HPDE6-E6E7 (cell line): ENCODE data around the gene MRTFA.

Source experiments
- DNase-seq: peaks from one replicate; pipeline ENCODE4 v3.0.0; 2011; ENCODE audit warnings: missing footprints; ENCODE audit errors: extremely low spot score

MRTFA gene

GRCh38 chr22:40463683-40464082, 172.8 kb downstream of the MRTFA start:
- no peak for DNase-seq

GRCh38 chr22:40463017-40463631, 173.4 kb downstream of the MRTFA start:
- no peak for DNase-seq

DNA sequence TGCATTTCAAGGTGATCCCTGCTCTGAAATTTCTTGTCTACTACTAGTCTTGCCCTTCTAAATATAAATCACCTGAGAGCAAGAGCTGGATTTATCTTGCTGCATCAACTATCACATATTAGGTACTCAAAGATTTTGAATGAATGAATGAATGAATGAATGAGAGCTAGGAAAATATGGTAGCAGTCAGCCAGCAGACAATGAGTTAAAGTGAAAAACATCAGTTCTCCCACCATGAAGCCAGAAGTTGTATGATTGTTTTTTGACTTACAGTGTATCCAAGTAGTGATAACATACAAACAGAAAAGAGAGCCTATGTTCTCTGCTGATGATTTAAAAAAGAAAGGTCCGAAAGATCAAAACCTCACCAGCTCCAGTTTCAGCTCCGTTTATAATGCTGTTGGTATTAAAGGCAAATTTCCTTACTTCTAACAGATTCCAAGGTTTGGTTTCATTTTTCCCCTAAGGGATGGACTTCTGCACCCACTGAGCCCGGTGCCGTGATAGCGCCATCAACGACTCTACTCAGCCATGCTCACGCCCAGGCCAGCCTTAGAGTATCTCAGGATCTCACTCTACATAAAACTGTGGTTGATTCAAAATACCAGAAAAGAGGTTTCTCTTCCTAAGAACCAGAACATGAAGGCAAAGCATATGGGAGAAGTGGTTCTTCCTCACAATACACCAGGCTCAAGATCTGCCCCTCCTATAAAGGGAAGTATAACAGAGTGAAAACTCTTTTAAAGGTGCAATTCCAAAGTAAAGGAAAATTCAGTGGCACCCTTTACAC, 174.1 kb downstream of the MRTFA start:
- DNase-seq: no peak

- no peak for DNase-seq
Observed at GRCh38 chr22:40453671-40454070, 182.8 kb downstream of the MRTFA start.

DNA sequence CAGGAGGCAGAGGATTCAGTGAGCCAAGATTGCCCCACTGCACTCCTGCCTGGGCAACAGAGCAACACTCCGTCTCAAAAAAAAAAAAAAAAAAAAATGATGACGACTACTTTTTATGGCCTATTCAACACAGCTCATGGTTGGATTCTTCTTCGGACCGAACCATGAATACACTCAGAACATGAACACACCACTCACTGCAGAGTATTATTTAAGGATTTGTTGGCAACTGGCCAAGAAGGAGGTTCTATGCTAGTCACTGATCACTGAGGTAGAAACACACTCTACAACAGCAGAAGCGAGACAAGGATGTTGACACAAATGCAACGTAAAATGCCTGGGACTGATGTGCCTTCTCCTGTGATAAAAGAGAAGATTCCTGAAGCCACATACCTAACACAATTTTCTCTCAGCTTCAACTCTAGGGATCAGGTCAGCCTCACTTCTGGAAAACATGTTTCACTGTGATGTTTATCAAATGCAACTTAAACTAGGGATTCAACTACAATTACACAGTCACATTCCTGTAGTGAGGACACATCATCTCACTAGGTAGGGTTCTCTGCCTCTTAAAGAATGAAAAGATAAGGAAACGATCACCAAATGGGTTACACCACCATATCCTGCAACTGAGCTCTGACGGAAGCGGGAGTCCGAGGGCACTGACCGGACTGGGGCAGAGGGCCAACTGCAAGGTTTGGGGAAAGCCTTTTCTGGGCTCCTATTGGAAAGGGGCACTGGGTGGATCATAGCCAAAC, 183.6 kb downstream of the MRTFA start:
- DNase-seq: no peak

GRCh38 chr22:40451210-40451609, 185.3 kb downstream of the MRTFA start:
- no peak for DNase-seq

DNA sequence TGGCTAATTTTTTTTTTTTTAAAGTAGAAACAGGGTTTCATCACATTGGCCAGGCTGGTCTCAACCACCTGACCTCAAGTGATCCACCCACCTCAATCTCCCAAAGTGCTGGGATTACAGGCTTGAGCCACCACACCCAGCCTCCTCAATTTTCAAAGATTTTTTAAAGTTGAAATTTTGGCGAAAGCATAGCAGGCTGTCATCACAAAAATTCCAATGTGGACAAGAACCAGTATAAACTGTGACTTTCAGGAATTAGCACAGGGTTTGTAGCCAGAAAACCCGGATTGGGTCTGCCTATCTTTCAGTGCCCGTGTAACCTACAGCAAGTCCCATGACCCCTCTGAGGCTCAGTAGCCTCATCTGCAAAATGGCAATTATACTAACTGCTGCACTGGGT, 185.9 kb downstream of the MRTFA start:
- DNase-seq: no peak

DNA sequence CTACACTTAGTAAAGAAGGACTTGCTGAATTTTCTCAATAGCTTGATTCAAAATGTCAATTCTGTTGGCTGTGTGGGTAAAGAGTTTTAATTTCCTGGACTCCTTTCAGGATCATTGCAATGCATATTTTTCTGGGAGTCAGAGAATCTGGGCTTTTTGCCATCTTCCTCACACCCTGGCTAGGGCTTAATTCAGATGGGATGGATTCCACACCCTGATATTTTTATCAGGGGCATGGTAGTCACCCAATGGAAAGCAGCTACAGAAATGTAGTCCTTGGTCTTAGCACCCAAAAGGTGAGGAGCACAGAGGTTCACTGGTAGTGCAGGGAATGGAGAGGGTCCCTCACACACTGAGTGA, 186.9 kb downstream of the MRTFA start:
- no peak for DNase-seq

DNA sequence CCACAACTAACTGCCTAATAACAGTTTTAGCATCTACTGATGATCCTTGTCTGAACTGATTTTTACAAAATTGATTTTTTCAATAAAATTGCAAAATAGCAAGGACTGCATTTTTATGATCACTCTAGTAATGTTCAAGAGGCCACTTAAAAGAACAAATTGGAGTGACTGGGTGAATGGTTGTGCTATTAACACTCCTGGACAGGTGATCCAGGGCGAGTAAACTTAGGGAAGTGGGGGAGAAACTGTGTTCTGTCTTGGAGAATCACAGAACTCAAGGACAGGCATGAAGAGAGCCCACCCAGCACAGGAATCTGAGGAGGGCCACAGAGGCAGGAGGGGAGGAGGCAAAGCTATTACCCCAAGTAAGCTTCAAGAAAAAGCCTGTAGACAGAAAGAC, 190.3 kb downstream of the MRTFA start:
- no peak for DNase-seq

DNA sequence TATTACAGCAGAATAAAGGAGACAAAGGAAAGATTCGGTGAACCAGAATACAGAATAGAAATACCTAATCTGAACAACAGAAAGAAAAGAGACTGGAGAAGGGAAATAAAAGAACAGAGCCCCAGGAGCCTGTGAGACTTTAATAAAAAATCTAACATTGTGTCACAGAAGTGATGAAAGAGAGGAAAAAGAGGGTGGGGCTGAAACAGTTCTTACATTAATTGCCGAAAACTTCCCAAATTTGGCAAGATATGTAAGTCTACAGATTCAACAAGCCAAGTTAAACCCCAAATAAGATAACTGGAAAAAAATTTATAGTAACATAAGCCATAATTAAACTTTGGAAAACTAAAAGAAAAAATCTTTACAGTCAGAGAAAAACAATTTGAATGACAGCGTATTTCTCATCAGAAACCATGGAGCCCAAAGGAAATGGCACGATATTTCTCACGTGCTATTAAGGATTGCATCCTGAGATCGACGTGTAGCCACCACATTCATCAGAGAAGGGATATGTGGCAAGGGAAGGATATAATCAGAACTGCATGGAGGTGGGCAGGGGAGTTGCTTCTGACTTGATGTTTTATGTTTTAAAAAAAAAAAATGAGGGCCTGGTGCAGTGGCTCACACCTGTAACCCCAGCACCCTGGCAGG, 192.2 kb downstream of the MRTFA start:
- DNase-seq: no peak

GRCh38 chr22:40443732-40444131, 192.8 kb downstream of the MRTFA start:
- no peak for DNase-seq

DNA sequence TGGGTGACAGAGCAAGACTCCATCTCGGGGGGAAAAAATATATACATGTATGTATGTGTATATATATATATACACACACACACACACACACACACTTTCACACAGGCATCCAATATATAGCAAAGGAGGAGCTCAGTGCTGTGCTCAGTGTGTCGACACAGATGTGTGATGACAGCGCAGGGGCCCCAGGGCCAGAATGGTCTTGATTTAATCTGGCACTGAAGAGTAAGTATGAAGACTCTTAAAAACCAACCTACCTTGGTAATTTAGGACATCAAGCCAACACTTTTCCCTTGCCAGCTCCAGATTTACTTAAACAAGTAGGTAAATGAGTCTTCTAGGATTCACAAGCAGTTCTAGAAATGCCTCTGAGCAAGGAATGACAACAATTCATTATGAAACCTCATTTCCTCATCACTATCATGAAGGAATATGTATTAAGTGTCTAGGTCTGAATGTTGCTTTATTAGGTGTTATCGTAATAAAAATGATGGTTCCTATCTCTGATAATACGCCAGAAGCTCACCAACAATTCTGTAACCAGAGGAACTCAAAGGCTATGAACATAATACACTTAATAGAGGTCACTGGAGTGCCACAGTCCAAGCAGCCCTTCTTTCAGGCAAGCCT, 194.6 kb downstream of the MRTFA start:
- no peak for DNase-seq

- DNase-seq: peak; percentile 21
Observed at GRCh38 chr22:40436505-40437431, 199.8 kb downstream of the MRTFA start.

GRCh38 chr22:40434745-40435144, 201.8 kb downstream of the MRTFA start:
- no peak for DNase-seq

DNA sequence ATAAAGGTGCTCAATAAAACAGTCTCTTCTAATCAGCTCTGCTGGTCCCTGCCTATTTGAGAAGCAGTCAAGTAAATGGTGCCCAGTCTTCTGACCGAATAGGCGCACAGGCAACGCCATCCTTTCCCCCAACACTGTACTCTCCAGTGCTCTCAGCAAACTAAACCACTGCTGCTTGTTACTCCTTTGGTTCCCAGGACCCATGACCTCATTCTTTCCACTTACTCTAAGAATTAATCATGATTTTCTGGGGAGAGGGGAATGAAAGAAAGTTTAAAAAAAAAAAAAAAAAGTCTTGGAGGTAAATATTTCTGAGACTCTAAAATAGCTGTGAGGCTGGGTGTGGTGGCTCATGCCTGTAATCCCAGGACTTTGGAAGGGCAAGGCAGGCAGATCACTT, 202.4 kb downstream of the MRTFA start:
- DNase-seq: no peak

GRCh38 chr22:40433416-40434090, 203.0 kb downstream of the MRTFA start:
- no peak for DNase-seq

DNA sequence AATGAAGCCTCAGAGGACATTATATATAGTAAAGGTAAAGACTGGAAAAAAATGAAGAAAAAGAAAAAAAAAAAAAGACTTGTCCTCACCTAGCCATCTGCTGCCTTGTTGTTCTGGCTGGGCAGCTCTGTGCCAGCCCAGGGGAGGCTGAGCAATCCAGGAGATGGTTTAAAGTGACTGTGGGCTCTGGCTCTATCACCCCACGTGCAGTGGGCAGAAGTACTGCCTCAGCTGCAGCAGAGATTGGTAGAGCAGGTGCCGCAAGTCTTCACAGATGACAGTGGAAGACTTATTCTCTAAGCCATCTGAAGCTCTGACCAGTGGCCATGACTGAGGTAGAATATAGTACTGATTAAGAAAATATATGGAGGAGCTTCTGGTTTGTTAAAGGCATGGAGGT, 203.9 kb downstream of the MRTFA start:
- DNase-seq: no peak

GRCh38 chr22:40432157-40432556, 204.4 kb downstream of the MRTFA start:
- DNase-seq: no peak

DNA sequence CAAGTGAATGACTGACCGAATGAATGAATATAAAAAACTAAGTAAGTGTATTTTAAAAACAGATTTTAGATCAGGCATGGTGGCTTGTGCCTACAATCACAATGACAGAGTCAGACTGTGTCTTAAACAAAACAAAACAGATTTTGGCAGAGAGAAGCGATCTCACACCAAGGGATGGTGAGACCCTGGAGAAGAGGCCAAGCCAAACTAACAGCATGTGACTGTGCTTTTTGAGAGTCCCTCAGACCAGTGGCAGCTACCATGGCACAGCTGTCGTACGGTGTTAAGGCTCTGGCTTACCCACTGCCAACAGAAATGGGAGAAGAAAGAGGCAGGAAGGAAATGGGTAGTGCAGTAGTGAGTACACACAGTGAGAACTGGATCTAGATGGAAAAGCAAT, 205.5 kb downstream of the MRTFA start:
- no peak for DNase-seq

DNA sequence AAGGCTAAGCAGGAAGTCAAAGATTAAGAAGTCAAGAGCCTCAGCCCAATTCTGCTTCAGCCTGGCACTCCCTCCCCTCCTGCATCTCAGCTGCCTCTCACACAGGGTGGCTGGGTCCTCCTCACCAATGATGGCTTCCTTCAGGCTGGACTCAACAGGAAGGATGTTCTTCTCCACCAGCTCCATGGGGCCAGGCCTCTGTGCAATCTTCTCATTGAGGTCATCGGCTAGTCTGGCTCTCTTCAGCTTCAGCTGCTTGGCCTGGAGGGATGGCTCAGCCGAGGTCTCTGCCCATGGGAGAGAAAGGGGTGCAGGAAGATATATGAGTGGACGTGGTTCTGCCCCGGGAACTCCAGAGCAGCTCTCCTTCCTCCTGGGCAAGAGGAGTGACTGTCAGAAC, 207.0 kb downstream of the MRTFA start:
- DNase-seq: no peak
